GM19372 (cell line): ENCODE results near the gene GJE1.
"Not testable (repeated sequence)": the region's sequence is repeated elsewhere in the genome, so short reads cannot be mapped to it uniquely, and the experiment has no call there.

Experiments
- ATAC-seq: cut with Tn5 transposase; IDR thresholded peaks from one replicate; pipeline ENCODE4 v1.9.1; 2021; ENCODE audit warnings: mild to moderate bottlenecking, low read depth, moderate library complexity; ENCODE audit not compliant: unreplicated experiment

The GJE1 gene

GRCh38 chr6:142132625-142133024 is at the start of gene GJE1:
Gene GJE1 (plus strand): TSS chr6:142132925. CDS start chr6:142133159, 234 bp downstream.
- ATAC-seq, result no peak

- ATAC-seq, result no peak
These were observed 44.5 kb upstream of the GJE1 start for GRCh38 chr6:142087950-142088857.

- ATAC-seq, result no peak
These were observed 43.9 kb upstream of the GJE1 start for GRCh38 chr6:142088858-142089216.

- ATAC-seq, result not testable (repeated sequence)
These were observed 27.9 kb upstream of the GJE1 start for GRCh38 chr6:142104820-142105219.

- not testable (repeated sequence) for ATAC-seq
These were observed 21.9 kb upstream of the GJE1 start for GRCh38 chr6:142110820-142111219.

- ATAC-seq, result no peak
These were observed 20.2 kb upstream of the GJE1 start for GRCh38 chr6:142112451-142113061.

- ATAC-seq, result no peak
These were observed 15.4 kb upstream of the GJE1 start for GRCh38 chr6:142117366-142117765.

GRCh38 chr6:142118328-142118727 is 14.4 kb upstream of the GJE1 start:
- ATAC-seq, result no peak

GRCh38 chr6:142118925-142119324 is 13.8 kb upstream of the GJE1 start:
- ATAC-seq, result no peak

GRCh38 chr6:142121342-142121741 is 11.4 kb upstream of the GJE1 start:
- ATAC-seq, result no peak

GRCh38 chr6:142130814-142131213 is 1.9 kb upstream of the GJE1 start:
- ATAC-seq, result no peak

- no peak for ATAC-seq
These were observed 6.2 kb downstream of the GJE1 start for GRCh38 chr6:142138876-142139275.

GRCh38 chr6:142141531-142141930 is 8.8 kb downstream of the GJE1 start:
- ATAC-seq, result not testable (repeated sequence)

GRCh38 chr6:142146828-142147662 is 14.3 kb downstream of the GJE1 start, which contains the start of the genes NMBR and VTA1:
Gene NMBR (minus strand): TSS chr6:142147122. CDS start chr6:142088658, 58,464 bp downstream.
Gene VTA1 (plus strand): TSS chr6:142147263. CDS start chr6:142147288, 25 bp downstream.
- ATAC-seq, result peak; percentile 100

GRCh38 chr6:142152746-142153145 is 20.0 kb downstream of the GJE1 start:
- ATAC-seq, result no peak

- ATAC-seq, result no peak
These were observed 20.5 kb downstream of the GJE1 start for GRCh38 chr6:142153196-142153595.

GRCh38 chr6:142154336-142154735 is 21.6 kb downstream of the GJE1 start:
- ATAC-seq, result no peak

- ATAC-seq, result no peak
These were observed 22.4 kb downstream of the GJE1 start for GRCh38 chr6:142155091-142155490.

GRCh38 chr6:142155895-142156757 is 23.4 kb downstream of the GJE1 start:
- no peak for ATAC-seq

GRCh38 chr6:142156758-142157068 is 24.0 kb downstream of the GJE1 start:
- ATAC-seq, result not testable (repeated sequence)
